Stimulated activated CD4-positive, alpha-beta T cell treated with anti-CD3 and anti-CD28 coated beads, Interleukin-15, amount 100 ng/mL, for 1 hour (primary cell): ENCODE data around the gene PRKRIP1.
"Not testable (repeated sequence)": the region's sequence is repeated elsewhere in the genome, so short reads cannot be mapped to it uniquely, and the experiment has no call there.

Source experiments
- DNase-seq, 2 donors: peaks; one replicate each; pipeline ENCODE4 v3.0.0-alpha.2; 2020; ENCODE audit warnings: low read depth in 1 of 2, low spot score in 1 of 2

The PRKRIP1 gene

DNA sequence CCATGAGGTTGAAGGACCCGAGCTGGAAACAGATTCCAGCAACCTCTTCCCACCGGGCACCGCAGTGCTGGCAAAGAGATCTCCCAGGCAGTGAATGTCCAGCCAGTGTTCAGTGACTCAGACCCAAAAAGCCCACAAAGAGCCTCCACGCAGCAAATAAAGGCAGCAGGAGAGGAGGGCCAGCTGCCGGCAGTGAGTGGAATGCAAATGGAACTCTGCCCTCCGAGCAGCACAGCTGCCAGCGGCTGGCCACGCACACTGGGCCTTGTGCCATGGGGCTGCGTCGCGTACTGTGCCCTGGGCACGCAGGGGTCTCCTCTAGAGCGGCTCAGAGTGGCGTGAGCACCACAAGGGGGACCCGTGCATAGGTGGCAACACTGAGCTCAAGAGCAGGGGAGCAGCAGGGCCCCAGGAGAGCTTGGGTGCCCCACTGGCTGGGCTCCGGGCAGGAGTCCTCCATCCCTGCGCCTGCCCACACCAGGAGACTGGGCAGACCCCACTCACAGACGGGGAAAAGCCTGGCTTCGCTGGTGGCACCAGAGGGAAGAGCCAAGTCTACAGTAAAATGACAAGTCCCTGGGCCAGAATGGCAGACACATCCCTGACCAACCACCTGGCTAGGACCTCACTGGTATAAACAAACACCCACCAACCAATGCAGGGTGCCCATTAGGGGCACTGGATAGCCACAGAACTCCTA is 78.7 kb downstream of the PRKRIP1 start:
- DNase-seq, result not testable (repeated sequence)
